Stimulated activated CD4-positive, alpha-beta T cell treated with anti-CD3 and anti-CD28 coated beads, TNF-alpha, amount 100 ng/mL, for 24 hours (primary cell): ENCODE results near the gene RXYLT1.

Experiments used
- DNase-seq, 3 experiments: peaks; one replicate each; pipeline ENCODE4 v3.0.0-alpha.2; 2020; ENCODE audit warnings: low read depth in 3 of 3

The RXYLT1 gene

GRCh38 chr12:63843721-63844390 is 64.1 kb downstream of the RXYLT1 start:
- DNase-seq = peak; percentile 54 to 72 (median 57)

- no peak for DNase-seq
These were observed 65.0 kb downstream of the RXYLT1 start, which contains the start of gene SRGAP1 for GRCh38 chr12:63844391-63845341. Gene SRGAP1 (plus strand): TSS chr12:63844700. CDS start chr12:63844817, 117 bp downstream.

- DNase-seq = no peak
These were observed 66.0 kb downstream of the RXYLT1 start for GRCh38 chr12:63845726-63846125.

- no peak for DNase-seq
These were observed 66.7 kb downstream of the RXYLT1 start for GRCh38 chr12:63846238-63846967.

- no peak for DNase-seq
These were observed 68.7 kb downstream of the RXYLT1 start for GRCh38 chr12:63848450-63848849.

GRCh38 chr12:63849106-63849620 is 69.5 kb downstream of the RXYLT1 start:
- DNase-seq = no peak

- DNase-seq = no peak
These were observed 69.9 kb downstream of the RXYLT1 start for GRCh38 chr12:63849641-63850040.

- DNase-seq = no peak
These were observed 74.3 kb downstream of the RXYLT1 start for GRCh38 chr12:63853978-63854377.

- no peak for DNase-seq
These were observed 75.6 kb downstream of the RXYLT1 start for GRCh38 chr12:63855299-63855698.

GRCh38 chr12:63857771-63858670 is 78.3 kb downstream of the RXYLT1 start:
- DNase-seq = no peak
